Hepatocyte (in vitro differentiated cells): ENCODE results near the gene CYTH4. TPM values are rescaled to one million over a fixed set of nuclear protein-coding genes. Genes with fewer than 3 reads are reported as not detected.
"Not testable (repeated sequence)": the region's sequence is repeated elsewhere in the genome, so short reads cannot be mapped to it uniquely, and the experiment has no call there.

ENCODE experiments used
- DNase-seq: peaks from one replicate; pipeline ENCODE4 v3.0.0-alpha.2; 2016; ENCODE audit warnings: low spot score
- H2AFZ ChIP-seq: fragments of 200-600 bp; sonication (generic); 2 replicates; pipeline ENCODE4 v1.6.0; 2016; ENCODE audit warnings: antibody characterized with exemption, mild to moderate bottlenecking
- H3K27ac ChIP-seq: fragments of 200-600 bp; sonication (generic); 2 replicates; pipeline ENCODE4 v1.5.1; 2016; ENCODE audit warnings: mild to moderate bottlenecking
- H3K27me3 ChIP-seq: fragments of 200-600 bp; sonication (generic); 2 replicates; pipeline ENCODE4 v1.6.1; 2016
- H3K36me3 ChIP-seq: fragments of 200-600 bp; sonication (generic); replicated peaks from 2 replicates; pipeline ENCODE4 v1.5.1; 2016; ENCODE audit warnings: low read depth; ENCODE audit not compliant: insufficient read depth
- H3K4me1 ChIP-seq: fragments of 200-600 bp; sonication (generic); 2 replicates; pipeline ENCODE4 v1.5.1; 2016; ENCODE audit warnings: mild to moderate bottlenecking, moderate library complexity; ENCODE audit not compliant: insufficient read depth
- H3K4me2 ChIP-seq: fragments of 200-600 bp; sonication (generic); 2 replicates; pipeline ENCODE4 v1.6.0; 2016
- H3K4me3 ChIP-seq: fragments of 200-600 bp; sonication (generic); 2 replicates; pipeline ENCODE4 v1.5.1; 2016; ENCODE audit warnings: mild to moderate bottlenecking
- H3K79me2 ChIP-seq: fragments of 200-600 bp; sonication (generic); 2 replicates; pipeline ENCODE4 v1.6.0; 2017; ENCODE audit warnings: mild to moderate bottlenecking
- H3K9me2 ChIP-seq: fragments of 200-600 bp; sonication (generic); replicated peaks from 2 replicates; pipeline ENCODE4 v1.6.0; 2017; ENCODE audit warnings: mild to moderate bottlenecking; ENCODE audit not compliant: insufficient read depth
- H3K9me3 ChIP-seq: fragments of 200-600 bp; sonication (generic); 2 replicates; pipeline ENCODE4 v1.5.1; 2016; ENCODE audit warnings: low read depth, mild to moderate bottlenecking
- H4K20me1 ChIP-seq: fragments of 200-600 bp; sonication (generic); 2 replicates; pipeline ENCODE4 v1.6.0; 2016; ENCODE audit warnings: mild to moderate bottlenecking; ENCODE audit not compliant: insufficient read depth, poor library complexity, severe bottlenecking
- CTCF ChIP-seq: fragments of 200-600 bp; sonication (generic); IDR thresholded peaks from 2 replicates; pipeline ENCODE4 v1.5.1; 2016; ENCODE audit warnings: antibody characterized with exemption, mild to moderate bottlenecking; ENCODE audit not compliant: poor library complexity
- EZH2 ChIP-seq: fragments of 200-600 bp; sonication (generic); IDR thresholded peaks from 2 replicates; pipeline ENCODE4 v1.6.1; 2016; ENCODE audit warnings: antibody characterized with exemption, mild to moderate bottlenecking, borderline replicate concordance
- EZH2phosphoT487 ChIP-seq: fragments of 200-600 bp; sonication (generic); IDR thresholded peaks from one replicate; pipeline ENCODE4 v1.6.1; 2018; ENCODE audit warnings: antibody characterized with exemption, mild to moderate bottlenecking, low read depth, moderate library complexity; ENCODE audit not compliant: unreplicated experiment, severe bottlenecking
- WGBS: methylation state at CpG from one replicate; pipeline ENCODE4 v1.1.6; 2016; ENCODE audit warnings: low lambda C conversion rate; ENCODE audit errors: missing lambda C conversion rate; 5-methylcytosine and 5-hydroxymethylcytosine counted together
- polyA plus RNA-seq: library from polyadenylated mRNA; unstranded; fragments of >200 nt; fragmentation: Nextera tagmentation; extraction: Ambion mirVana; gene quantifications from 2 replicates; pipeline ENCODE4 v1.2.1, GENCODE V29; 2016
- total RNA-seq: library from RNA; depleted of rRNA; stranded (reverse); fragments of >200 nt; gene quantifications from 2 replicates; pipeline ENCODE4 v1.2.3, GENCODE V29; 2014

CYTH4 gene
- total and polyA plus RNA-seq, 2 experiments from 2014 or later: 0.57 to 0.94 TPM

GRCh38 chr22:37244922-37245722 is 37.2 kb upstream of the CYTH4 start:
- 81% methylated on average over 22 of the region's 22 CpGs for WGBS
- Histone ChIP-seq H3K9me2 (no peaks in the 10 kb centered on the region), H3K9me3 (no peaks in the 10 kb centered on the region), H3K27ac (no peak overlapping the region), H3K4me2 (no peak overlapping the region), H3K79me2 (no peaks in the 10 kb centered on the region), H4K20me1 (no peaks in the 10 kb centered on the region), H3K27me3 (no peaks in the 10 kb centered on the region), H2AFZ (no peak overlapping the region), H3K4me1 (peaks cover 3% of the 10 kb centered on the region), H3K36me3 (no peaks in the 10 kb centered on the region), H3K4me3 (no peak overlapping the region)
- no peak for TF ChIP-seq EZH2phosphoT487
- TF ChIP-seq EZH2: no peak
- TF ChIP-seq CTCF: no peak
- DNase-seq: no peak

GRCh38 chr22:37245740-37246139 is 36.6 kb upstream of the CYTH4 start:
- 78% methylated on average over 6 of the region's 6 CpGs for WGBS
- H3K36me3 ChIP-seq: no peaks in the 10 kb centered on the region
- no peak overlapping the region for H3K4me2 ChIP-seq
- TF ChIP-seq EZH2 (no peak), CTCF (no peak), EZH2phosphoT487 (no peak)
- no peak overlapping the region for H3K4me3 ChIP-seq
- H3K4me1 ChIP-seq: peaks cover 3% of the 10 kb centered on the region
- H3K9me3 ChIP-seq: no peaks in the 10 kb centered on the region
- H3K27me3 ChIP-seq: no peaks in the 10 kb centered on the region
- H3K9me2 ChIP-seq: no peaks in the 10 kb centered on the region
- no peaks in the 10 kb centered on the region for H4K20me1 ChIP-seq
- DNase-seq: no peak
- no peak overlapping the region for H2AFZ ChIP-seq
- no peak overlapping the region for H3K27ac ChIP-seq
- H3K79me2 ChIP-seq: no peaks in the 10 kb centered on the region

- no peaks in the 10 kb centered on the region for H3K27me3 ChIP-seq
- H3K79me2 ChIP-seq: no peaks in the 10 kb centered on the region
- no peak overlapping the region for H3K27ac ChIP-seq
- peaks cover 3% of the 10 kb centered on the region for H3K4me1 ChIP-seq
- no peak overlapping the region for H3K4me2 ChIP-seq
- H2AFZ ChIP-seq: no peak overlapping the region
- DNase-seq: no peak
- H3K9me3 ChIP-seq: no peaks in the 10 kb centered on the region
- H3K36me3 ChIP-seq: no peaks in the 10 kb centered on the region
- WGBS: 80% methylated on average over 6 of the region's 6 CpGs
- no peak overlapping the region for H3K4me3 ChIP-seq
- H3K9me2 ChIP-seq: no peaks in the 10 kb centered on the region
- H4K20me1 ChIP-seq: no peaks in the 10 kb centered on the region
- TF ChIP-seq CTCF (no peak), EZH2phosphoT487 (no peak), EZH2 (no peak)
Observed at GRCh38 chr22:37248251-37248650, 34.1 kb upstream of the CYTH4 start.

- no peak overlapping the region for H3K4me2 ChIP-seq
- no peak overlapping the region for H3K27ac ChIP-seq
- H3K27me3 ChIP-seq: no peaks in the 10 kb centered on the region
- WGBS: 83% methylated on average over 12 of the region's 12 CpGs
- H3K36me3 ChIP-seq: no peaks in the 10 kb centered on the region
- no peaks in the 10 kb centered on the region for H3K9me2 ChIP-seq
- no peak for TF ChIP-seq EZH2
- TF ChIP-seq CTCF: no peak
- no peak for TF ChIP-seq EZH2phosphoT487
- DNase-seq: no peak
- no peaks in the 10 kb centered on the region for H3K9me3 ChIP-seq
- H4K20me1 ChIP-seq: no peaks in the 10 kb centered on the region
- H3K4me3 ChIP-seq: no peak overlapping the region
- H2AFZ ChIP-seq: no peak overlapping the region
- no peaks in the 10 kb centered on the region for H3K79me2 ChIP-seq
- H3K4me1 ChIP-seq: no peaks in the 10 kb centered on the region
Observed at GRCh38 chr22:37249986-37250385, 32.3 kb upstream of the CYTH4 start.

GRCh38 chr22:37251836-37252235 is 30.5 kb upstream of the CYTH4 start:
- not testable (repeated sequence) for H3K9me2 ChIP-seq, H3K27ac ChIP-seq, H3K4me1 ChIP-seq, H3K27me3 ChIP-seq, H3K36me3 ChIP-seq, H2AFZ ChIP-seq, H4K20me1 ChIP-seq, H3K9me3 ChIP-seq, DNase-seq, H3K4me2 ChIP-seq, H3K4me3 ChIP-seq, H3K79me2 ChIP-seq
- 87% methylated on average over 8 of the region's 8 CpGs for WGBS
